Measurements from ENCODE around the gene SIX5. TPM values are rescaled to one million over a fixed set of nuclear protein-coding genes. Genes with fewer than 3 reads are reported as not detected.
A peak's percentile ranks its signal among the peaks of the same experiment; 100 is the strongest.

SIX5 gene
- total and polyA plus RNA-seq, 9 of the 15 experiments (the other 6 are each of a cell fraction or from before 2014, with no cell fraction given): 1.4 to 17.2 (median 7.4) TPM; not detected in 2

- no peak for TF ChIP-seq RREB1 (CRISPR knock-in tag; IDR thresholded peaks at IDR 0.05)
- TF ChIP-seq XRCC4 (IDR thresholded peaks at IDR 0.05; ENCODE audit: extremely low read depth, insufficient read depth, insufficient read length): no peak
- TF ChIP-seq CBX2 (IDR thresholded peaks at IDR 0.05; ENCODE audit: insufficient read depth, low read length, poor library complexity, severe bottlenecking): no peak
- TF ChIP-seq, protein P1, sequence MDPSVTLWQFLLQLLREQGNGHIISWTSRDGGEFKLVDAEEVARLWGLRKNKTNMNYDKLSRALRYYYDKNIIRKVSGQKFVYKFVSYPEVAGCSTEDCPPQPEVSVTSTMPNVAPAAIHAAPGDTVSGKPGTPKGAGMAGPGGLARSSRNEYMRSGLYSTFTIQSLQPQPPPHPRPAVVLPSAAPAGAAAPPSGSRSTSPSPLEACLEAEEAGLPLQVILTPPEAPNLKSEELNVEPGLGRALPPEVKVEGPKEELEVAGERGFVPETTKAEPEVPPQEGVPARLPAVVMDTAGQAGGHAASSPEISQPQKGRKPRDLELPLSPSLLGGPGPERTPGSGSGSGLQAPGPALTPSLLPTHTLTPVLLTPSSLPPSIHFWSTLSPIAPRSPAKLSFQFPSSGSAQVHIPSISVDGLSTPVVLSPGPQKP (CRISPR knock-in tag; IDR thresholded peaks at IDR 0.05): no peak
- no peak for TF ChIP-seq ZNF444 (CRISPR knock-in tag; IDR thresholded peaks at IDR 0.05)
- TF ChIP-seq ZZZ3 (IDR thresholded peaks at IDR 0.05): no peak
- TF ChIP-seq KDM5B (IDR thresholded peaks at IDR 0.05; ENCODE audit: insufficient replicate concordance, low read depth, low read length): no peak
- TF ChIP-seq ATF7 (IDR thresholded peaks at IDR 0.05): peak; percentile 81
- 0 out of 2 replicates have a peak, but pooled peaks have one; percentile 12 for TF ChIP-seq KLF16 (IDR thresholded peaks at IDR 0.05)
- no peak for TF ChIP-seq KLF10 (CRISPR knock-in tag; IDR thresholded peaks at IDR 0.05)
- TF ChIP-seq FOXP1 (CRISPR knock-in tag; IDR thresholded peaks at IDR 0.05): no peak
- TF ChIP-seq, protein P2, sequence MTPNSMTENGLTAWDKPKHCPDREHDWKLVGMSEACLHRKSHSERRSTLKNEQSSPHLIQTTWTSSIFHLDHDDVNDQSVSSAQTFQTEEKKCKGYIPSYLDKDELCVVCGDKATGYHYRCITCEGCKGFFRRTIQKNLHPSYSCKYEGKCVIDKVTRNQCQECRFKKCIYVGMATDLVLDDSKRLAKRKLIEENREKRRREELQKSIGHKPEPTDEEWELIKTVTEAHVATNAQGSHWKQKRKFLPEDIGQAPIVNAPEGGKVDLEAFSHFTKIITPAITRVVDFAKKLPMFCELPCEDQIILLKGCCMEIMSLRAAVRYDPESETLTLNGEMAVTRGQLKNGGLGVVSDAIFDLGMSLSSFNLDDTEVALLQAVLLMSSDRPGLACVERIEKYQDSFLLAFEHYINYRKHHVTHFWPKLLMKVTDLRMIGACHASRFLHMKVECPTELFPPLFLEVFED (CRISPR knock-in tag; conservative IDR thresholded peaks at IDR 0.05): 0 out of 2 replicates have a peak, but pooled peaks have one; percentile 63
- peak; percentile 89 for TF ChIP-seq CXXC5 (CRISPR knock-in tag; IDR thresholded peaks at IDR 0.05)
- no peak for TF ChIP-seq TCFL5 (CRISPR knock-in tag; conservative IDR thresholded peaks at IDR 0.05)
- TF ChIP-seq EHMT2 (IDR thresholded peaks at IDR 0.05): no peak
- TF ChIP-seq GATA2 (CRISPR knock-in tag; IDR thresholded peaks at IDR 0.05): no peak
- TF ChIP-seq U2AF1 (optimal IDR thresholded peaks at IDR 0.05; ENCODE audit: low read depth, low read length): peak; percentile 47
- TF ChIP-seq, protein P3, sequence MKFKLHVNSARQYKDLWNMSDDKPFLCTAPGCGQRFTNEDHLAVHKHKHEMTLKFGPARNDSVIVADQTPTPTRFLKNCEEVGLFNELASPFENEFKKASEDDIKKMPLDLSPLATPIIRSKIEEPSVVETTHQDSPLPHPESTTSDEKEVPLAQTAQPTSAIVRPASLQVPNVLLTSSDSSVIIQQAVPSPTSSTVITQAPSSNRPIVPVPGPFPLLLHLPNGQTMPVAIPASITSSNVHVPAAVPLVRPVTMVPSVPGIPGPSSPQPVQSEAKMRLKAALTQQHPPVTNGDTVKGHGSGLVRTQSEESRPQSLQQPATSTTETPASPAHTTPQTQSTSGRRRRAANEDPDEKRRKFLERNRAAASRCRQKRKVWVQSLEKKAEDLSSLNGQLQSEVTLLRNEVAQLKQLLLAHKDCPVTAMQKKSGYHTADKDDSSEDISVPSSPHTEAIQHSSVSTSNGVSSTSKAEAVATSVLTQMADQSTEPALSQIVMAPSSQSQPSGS (CRISPR knock-in tag; IDR thresholded peaks at IDR 0.05): 0 out of 2 replicates have a peak, but pooled peaks have one; percentile 34
These were observed 1.4 kb upstream of the SIX5 start (continued) for GRCh38 chr19:45770192-45771101.
